D341Med (cell line): ENCODE measurements around the gene PARP8.
"Not testable (repeated sequence)": the region's sequence is repeated elsewhere in the genome, so short reads cannot be mapped to it uniquely, and the experiment has no call there.

Experiments
- DNase-seq: peaks from one replicate; pipeline ENCODE4 v3.0.0; 2012; ENCODE audit warnings: low spot score

PARP8 gene

DNA sequence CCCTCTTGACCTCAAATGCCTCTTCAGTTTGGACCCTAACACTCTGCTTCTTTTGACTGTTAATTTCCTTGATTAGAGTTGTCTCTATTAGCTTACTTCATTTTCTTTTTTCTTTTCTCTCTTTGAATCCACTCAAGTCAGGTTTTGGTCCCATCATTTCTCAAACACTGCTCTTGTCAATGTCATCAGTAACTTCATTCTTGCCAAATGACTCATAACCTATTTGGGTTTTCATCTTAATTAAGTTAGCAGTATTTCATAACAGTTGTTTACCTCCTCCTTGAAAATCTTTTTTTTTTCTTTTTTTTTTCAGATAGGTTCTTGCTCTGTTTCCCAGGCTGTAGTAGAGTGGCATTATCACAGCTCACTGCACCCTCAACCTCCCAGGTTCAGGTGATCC, 119.6 kb downstream of the PARP8 start:
- no peak for DNase-seq

DNA sequence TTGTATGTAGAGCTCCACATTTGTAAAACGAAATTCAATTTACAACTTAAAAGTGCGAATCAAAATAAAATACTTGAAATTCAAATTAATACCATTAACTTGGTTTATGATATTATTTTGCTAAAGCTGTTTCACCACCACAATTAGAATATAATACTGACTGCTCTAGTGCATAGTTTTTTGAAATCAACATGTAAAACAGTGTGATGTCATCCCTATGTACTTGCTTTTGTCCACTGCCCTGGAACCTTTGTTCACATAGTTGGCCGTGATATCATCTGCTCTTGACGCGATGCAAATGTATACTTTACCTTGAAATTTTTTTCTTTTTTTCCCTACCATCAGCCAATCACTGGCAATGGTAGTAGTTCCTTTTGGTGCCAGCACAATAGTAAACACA, 125.4 kb downstream of the PARP8 start:
- DNase-seq = no peak

DNA sequence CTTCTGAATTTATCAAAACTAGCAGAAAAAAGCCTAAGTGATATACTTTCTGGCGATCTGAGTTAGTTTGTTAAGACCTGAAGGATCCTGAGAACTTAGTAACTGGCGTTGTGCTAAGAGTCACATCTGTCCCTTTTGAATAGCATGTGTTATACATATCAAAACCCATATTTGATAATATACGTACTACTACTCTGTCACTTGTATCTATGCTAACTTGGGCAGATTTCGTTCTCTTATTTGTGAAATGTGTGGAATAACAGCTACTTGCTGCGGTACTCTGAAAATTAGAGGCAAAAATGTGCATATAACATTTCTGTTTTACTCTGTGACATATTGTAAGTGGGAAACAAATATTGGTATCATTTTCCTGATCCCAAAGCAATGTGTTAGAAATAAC, 126.4 kb downstream of the PARP8 start:
- DNase-seq = no peak

DNA sequence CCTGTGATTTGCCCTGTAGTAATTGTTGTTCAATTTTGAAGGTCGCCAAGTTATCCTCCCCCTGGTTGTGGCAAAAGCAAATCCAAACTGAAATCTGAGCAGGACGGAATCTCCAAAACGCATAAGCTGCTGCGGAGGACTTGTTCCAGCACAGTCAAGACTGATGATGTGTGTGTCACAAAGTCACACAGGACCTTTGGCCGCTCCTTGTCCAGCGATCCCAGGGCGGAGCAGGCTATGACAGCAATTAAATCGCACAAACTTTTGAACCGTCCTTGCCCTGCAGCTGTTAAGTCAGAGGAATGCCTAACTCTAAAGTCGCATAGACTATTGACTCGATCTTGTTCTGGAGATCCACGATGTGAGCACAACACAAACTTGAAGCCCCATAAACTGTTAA, 128.4 kb downstream of the PARP8 start:
- no peak for DNase-seq

DNA sequence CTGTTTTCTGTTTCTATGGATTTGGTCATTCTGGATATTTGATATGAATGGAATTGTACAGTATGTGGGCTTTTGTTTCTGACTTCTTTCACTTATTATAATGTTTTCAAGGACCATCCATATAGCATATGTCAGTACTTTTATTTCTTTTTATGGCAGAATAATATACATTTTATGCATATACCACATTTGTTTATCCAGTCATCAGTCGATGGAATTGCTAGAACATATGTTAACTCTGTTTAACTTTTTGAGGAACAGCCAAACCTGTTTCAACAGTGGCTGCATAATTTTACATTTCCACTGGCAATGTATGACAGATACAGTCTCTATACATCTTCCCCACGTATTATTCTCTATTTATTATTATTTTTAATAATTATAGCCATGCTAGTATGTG, 131.6 kb downstream of the PARP8 start:
- no peak for DNase-seq

DNA sequence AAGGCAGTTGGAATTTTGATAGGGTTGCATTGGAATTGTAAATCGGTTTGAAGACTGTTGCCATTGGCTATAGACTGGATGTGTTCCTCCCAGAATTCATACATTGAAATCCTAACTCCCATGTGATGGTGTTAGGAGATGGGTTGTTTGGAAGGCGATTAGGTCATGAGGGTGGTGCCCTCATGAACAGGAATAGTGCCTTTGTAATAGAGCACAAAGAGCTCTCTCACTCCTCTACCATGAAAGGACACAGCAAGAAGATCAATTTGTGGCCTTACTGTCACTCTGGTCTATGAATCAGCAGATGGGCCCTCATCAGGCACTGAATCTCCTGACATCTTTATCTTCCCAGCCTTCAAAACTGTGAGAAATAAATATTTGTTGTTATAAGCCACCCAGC, 133.2 kb downstream of the PARP8 start:
- DNase-seq = no peak

DNA sequence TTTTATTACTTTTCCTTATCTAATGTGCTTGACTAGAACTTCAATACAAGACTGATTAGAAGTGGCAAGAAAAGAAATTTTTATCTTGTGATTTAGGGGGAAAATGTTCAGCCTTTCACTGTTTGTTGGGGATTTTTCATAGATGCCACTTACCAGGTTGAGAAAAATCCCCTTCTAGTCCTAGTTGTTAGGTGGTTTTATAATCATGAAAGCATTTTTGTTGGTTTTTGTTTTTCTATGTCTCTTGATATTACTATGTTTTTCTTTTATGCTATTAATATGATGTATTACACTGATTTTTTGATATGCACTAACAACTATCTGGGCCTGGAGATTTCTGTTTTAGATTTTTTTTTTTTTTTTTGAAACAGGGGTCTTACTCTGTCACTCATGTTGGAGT, 134.0 kb downstream of the PARP8 start:
- no peak for DNase-seq

DNA sequence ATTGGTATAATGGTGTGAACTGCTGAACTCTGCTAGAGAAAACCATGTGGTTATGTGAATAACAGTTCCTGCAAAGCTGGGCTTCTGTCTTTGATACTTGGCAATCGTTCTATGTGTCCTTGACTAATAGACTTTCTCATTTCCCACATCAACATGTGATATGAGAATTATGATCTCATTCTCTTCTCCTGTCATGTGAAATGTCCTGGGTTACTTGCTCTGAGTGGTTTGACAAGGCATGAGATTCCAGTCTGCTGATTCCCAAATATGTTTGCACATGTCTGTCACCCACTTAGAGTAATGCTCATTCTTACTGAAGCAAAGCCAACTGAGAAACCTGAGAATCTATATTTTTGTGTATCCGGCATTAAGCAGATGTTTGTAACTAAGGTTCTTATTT, 141.2 kb downstream of the PARP8 start:
- DNase-seq = no peak

DNA sequence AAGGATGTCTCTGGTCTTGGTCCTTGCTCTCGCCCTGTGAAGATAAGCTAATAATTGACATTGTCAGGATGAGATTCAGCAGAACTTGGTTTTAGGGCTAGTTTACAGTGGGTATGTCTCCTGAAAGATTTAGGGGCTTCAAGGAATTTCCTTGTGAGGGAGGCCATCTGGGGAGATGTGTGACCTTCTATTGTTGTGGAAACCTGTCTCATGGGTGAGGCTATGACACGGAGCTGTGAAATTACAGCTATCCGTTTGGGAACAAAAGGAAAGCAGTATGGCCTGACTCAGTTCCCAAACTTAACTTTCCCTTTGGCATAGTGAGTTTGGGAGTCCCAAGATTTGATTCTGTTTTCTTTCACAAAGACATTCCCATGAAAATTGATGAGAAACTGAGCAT, 142.0 kb downstream of the PARP8 start:
- no peak for DNase-seq

DNA sequence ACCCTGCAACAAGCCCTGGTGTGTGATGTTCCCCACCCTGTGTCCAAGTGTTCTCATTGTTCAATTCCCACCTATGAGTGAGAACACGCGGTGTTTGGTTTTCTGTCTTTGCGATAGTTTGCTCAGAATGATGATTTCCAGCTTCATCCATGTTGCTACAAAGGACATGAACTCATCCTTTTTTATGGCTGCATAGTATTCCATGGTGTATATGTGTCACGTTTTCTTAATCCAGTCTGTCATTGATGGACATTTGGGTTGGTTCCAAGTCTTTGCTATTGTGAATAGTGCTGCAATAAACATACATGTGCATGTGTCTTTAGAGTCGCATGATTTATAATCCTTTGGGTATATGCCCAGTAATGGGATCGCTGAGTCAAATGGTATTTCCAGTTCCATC, 145.3 kb downstream of the PARP8 start:
- not testable (repeated sequence) for DNase-seq

DNA sequence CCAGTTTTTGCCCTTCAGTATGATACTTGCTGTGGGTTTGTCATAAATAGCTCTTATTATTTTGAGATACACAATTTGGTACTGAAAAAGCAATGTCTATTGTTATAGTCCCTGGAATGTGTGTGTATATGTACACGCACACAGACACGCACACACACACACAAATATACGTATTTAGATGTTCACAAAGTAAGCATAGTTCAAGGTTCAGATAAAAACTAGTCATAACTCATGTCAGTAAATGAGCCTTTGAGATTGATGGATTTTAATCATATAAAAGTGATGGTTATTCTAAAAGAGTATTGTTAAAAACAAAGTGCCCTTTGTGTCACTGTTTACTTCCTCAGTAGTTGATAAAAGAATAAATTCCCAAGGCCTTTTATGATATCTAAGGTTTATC, 147.3 kb downstream of the PARP8 start:
- no peak for DNase-seq

DNA sequence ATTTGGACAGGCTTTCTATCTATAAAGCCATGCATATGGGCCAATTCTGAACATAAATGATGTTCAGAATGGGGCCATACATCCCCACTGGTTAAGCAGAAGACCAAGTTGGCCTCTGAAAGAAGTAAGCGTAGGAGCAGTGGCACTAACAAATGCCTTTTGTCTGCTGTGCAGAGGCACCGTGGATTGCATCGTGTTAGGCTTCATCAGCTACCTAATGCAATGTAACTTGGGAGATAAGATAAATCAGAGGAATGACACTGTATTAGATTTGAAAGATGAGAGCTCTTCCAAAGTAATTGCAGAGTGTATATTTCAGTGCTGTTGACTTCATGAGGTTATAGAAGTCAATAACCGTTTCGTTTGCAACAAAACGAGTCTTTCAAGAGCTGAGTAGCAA, 148.1 kb downstream of the PARP8 start:
- DNase-seq = no peak

DNA sequence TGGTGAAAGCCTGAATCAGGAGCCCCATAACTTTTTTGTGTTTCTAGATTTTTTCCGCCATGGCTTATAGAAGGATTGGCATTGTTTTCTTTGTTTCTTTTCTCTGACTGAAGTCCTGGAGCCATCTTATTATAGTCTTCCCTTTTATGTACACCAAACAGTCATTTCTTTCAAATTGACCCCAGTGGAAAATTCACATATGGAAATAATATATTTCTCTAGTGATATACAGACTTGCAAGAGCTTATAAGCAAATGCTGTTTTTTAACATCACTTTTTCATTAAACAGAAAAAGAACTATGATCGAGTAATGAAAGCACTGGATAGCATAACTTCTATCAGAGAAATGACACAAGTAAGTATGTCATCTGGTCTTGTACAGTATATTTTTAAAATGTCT, 155.6 kb downstream of the PARP8 start:
- DNase-seq = no peak

DNA sequence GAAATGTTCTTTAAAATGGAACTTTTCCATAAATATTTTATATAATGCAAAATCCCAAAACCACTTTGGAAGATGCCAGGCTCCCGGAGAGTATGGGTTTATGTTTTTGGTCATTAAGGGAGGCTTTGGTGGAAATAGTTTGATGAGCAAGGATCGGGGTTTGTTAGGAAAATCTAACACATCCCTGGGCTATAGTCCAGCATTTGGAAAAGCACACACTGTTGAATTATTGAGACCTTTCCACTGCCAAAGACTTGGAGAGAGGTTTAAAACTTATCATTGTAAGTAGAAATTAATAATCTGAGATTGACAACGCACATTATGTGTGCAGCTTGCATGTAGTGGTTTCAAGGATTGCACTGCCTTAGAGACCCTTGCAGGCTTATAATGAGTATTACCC, 156.3 kb downstream of the PARP8 start:
- DNase-seq = no peak

DNA sequence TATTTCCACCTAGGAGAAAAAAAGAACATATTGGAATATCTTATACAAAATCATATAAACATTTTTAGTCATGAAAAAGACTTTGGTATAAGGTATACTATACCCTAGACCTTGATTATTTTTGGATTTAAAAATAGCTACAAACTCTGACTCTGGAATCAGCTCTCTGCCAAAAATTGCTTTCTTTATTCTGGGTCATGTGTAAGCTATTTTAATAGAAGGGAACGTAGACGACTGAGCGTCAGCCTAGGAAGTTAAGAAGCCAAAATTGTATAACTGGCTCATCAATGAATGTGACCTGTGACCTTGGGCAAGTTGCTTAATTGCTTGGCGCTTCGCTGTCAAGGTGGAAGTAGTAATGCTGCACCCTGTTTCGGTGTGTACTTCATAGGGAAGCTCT, 157.1 kb downstream of the PARP8 start:
- no peak for DNase-seq

DNA sequence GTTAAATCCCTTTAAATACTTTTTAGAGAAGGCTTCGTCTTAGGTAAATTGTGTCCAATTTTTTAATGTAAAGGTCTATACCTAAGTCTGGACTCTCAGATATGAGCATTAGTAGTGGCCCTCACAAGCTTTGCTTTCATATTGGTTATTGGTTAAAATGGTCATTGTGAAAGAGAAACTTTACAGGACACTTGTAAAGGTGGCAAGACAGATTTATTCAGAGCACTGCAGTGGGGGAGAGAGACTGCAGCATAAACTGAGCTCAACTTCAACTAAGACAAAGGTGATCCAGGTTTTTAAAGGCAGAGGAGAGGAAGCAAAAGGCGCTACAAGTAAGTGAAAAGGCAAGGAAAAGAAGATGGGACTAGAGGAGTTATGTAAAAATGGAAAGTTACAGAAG, 157.7 kb downstream of the PARP8 start:
- no peak for DNase-seq

DNA sequence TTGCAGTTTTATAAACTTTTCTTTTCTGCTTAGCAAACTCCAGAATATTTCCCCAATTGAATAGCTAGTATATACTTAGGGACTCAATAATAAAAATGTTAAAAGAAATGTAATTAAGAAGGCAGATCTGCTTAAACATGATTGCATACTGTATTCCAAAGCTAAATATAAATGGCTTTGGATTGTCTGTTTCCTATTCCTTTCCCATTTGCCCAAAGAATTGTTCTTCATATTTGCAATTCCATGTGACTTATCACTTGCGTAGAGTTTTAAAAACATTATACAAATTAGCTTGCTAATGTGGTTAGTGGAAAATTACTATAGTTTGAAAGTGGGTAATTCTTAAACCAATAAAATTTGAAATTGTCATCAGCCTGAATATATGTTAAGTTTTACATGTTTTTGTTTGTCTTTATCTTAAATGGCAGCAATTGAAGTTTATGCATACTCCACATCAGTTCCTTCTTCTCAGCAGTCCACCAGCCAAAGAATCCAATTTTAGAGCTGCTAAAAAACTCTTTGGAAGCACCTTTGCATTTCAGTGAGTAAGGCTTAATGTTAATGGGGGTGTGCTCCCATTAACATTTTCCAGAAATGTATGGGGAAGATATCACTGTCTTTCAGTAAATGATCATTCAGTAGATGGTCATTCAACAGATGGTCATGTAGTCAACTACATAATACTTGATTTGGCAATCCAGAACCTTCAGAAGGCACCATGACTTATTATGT, 161.2 kb downstream of the PARP8 start:
- DNase-seq = no peak

DNA sequence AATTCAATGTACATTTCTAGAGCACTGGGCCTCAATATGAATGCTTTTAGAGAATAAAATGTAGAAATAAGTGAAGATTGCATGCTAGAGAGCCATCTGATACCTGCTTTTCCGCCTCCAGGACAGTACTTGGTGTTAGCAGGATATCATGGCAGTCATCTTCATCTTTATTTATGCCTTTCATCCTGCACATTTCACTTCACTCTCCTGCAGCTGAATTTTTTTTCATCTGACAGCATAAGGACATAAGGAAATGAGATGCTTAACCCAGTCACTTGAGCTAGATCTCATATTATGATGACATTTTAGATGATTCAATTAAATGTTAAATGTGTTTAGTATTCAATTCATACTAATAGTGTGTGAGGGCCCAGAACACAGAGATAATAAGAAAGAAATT, 162.6 kb downstream of the PARP8 start:
- no peak for DNase-seq

DNA sequence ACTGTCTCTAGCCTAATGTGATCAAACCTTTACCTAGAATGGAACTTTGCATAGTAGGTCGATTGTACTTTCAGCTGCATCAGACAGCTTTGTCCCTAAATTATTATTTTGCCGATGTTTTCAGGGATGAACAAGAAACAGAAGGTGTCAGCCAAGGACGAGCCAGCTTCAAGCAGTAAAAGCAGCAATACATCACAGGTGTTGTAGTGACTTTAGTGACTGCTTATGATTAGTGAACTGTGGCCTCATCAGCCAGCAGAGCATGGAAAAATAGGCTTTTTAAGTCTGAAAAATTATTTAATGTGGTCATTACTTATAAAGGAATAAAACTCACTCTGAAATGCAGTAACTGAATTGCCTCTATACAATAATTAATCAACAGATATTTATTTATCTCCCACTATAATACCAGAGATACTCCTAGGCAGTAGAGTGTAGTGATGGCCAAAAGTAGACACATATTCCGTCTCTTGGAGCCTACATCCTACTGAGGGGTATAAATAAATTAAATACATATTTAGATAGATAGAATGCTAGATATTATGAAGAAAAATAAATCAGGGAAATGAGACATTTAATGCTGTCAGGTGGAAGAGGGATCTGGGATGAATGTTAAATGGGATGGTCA, 166.3 kb downstream of the PARP8 start:
- no peak for DNase-seq

DNA sequence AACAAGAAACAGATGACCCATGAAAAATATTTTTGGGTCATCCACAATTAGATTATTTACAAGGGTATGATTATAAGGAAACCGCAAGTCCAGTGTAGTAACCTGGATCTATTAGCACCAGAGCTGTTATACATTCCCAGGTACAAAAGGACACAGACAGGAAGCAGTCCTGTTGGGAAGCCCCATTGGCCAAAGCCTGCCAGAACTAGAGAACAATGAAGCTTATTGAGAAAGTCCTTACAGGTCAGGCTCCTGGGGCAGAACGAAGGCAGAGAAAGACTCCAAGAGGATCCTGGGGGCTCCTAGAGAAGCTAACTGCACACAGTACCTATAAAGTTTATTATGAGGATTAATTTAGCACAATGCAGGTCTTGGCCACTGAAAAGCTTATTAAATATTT, 169.9 kb downstream of the PARP8 start:
- no peak for DNase-seq

DNA sequence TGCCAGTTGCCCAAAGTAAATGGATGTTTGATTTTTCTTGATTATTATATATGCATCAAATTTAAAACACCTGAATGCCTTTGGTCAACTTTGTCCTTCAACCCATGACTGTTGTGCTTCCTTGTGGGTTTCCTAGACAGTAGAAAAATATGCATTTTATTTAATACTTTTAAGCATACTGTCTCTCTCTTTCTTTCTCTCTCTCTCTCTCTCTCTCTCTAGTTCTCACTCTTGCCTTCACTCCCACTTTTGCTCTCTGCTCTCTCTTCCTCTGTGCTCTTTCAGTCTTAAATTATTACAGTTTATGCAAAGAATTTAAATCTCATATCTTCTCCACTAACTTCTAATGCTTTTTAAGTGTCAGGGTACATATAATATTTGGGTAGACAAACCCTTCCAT, 173.0 kb downstream of the PARP8 start:
- no peak for DNase-seq

DNA sequence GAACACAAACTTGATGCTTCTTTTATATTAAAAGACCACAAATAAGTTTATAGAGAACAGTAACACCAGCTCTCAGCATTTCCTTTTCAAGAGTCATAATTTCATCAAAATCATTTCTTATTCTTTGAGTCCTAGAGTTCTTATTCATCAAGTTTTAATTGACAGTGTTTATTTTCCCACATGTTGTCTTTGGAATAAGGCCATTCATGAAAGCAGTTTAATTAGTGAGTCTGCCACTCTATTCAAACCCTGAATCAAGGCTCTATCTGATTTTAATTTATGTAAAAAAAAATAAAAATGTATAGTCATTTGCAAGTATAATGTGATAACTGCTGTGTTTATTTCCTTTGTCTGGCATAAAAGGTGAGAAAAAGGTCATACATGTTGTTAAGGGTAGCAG, 176.7 kb downstream of the PARP8 start:
- no peak for DNase-seq

DNA sequence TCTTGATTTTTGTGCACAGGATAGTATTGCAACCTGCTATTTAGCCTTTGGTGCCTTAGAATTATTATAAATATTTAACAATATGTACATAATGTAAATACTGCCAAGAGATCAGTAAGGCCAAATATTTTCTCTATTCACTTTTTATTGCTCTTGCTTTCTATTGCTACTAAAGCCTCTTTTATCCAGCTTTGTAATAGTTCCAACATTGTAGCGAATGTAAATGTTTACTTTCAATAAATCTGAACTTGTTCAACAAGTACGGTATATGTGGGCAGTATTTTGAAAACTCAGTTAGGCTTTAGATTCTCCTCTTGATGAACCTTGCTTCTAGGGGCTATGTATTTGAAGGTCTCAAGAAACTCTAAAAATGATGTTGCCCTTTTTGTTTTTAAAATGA, 179.8 kb downstream of the PARP8 start:
- DNase-seq = no peak

DNA sequence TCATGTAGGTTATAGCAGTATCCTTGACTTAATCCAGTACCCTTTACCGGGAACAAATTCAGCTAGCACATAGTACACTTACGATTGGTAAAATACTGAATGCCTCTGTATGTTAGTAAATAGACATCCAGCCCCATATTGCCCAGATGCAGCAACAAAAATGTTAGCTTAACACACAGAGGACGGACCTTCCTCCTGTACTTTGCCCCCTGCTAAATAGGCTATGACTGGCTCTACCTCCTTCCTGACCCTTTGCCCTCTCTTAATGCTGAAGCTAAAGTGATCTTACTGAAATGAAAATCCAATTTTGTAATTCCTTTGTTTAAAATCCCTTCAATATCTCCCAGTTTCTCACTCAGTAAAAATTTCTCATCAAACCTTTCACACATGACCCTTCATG, 183.1 kb downstream of the PARP8 start:
- no peak for DNase-seq
